HG02642 (cell line): ENCODE data around the gene RSAD2.
"Not testable (repeated sequence)": the region's sequence is repeated elsewhere in the genome, so short reads cannot be mapped to it uniquely, and the experiment has no call there.

Source experiments
- ATAC-seq: cut with Tn5 transposase; IDR thresholded peaks from one replicate; pipeline ENCODE4 v1.9.1; 2021; ENCODE audit warnings: mild to moderate bottlenecking; ENCODE audit not compliant: unreplicated experiment, poor library complexity

The RSAD2 gene

DNA sequence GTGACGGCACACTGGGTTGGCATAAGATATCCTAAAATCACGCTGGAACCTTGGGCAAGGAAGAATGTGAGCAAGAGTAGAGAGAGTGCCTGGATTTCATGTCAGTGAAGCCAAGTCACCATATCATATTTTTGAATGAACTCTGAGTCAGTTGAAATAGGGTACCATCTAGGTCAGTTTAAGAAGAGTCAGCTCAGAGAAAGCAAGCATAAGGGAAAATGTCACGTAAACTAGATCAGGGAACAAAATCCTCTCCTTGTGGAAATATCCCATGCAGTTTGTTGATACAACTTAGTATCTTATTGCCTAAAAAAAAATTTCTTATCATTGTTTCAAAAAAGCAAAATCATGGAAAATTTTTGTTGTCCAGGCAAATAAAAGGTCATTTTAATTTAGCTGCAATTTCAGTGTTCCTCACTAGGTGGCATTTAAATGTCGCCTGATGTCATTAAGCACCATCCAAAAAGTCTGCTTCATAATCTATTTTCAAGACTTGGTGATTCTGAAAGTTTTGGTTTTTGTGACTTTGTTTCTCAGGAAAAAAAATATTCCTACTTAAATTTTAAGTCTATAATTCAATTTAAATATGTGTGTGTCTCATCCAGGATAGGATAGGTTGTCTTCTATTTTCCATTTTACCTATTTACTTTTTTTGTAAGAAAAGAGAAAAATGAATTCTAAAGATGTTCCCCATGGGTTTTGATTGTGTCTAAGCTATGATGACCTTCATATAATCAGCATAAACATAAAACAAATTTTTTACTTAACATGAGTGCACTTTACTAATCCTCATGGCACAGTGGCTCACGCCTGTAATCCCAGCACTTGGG lies 19.6 kb downstream of the RSAD2 start:
- no peak for ATAC-seq

GRCh38 chr2:6902581-6902980 lies 25.0 kb downstream of the RSAD2 start:
- ATAC-seq, result not testable (repeated sequence)

- ATAC-seq, result no peak
Measured at GRCh38 chr2:6905668-6906067, 28.1 kb downstream of the RSAD2 start.

DNA sequence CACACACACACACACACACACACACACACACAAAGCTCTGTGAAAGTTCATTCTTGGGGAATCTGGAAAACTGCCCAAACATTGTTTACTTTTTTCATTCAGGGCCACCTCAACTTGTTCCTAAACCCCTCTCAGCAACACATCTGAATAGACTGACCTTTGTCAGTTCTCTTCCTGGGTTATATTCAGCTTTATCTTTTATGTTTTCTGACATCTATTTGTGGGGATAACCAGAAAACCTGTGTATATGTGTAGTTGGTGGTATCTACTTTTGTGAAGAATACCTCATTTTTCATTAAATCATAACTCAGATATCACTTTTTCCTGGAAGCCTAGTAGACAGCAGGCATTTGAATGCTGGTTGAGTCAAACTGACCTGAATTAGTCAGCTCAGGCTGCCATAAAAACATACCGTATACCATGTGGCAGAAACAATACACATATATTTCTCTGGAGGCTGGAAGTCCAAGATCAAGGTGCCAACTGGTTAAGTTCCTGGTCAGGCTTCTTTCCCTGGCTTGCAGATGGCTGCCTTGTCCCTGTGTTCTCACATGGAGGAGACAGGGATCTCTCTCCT lies 28.7 kb downstream of the RSAD2 start:
- no peak for ATAC-seq

DNA sequence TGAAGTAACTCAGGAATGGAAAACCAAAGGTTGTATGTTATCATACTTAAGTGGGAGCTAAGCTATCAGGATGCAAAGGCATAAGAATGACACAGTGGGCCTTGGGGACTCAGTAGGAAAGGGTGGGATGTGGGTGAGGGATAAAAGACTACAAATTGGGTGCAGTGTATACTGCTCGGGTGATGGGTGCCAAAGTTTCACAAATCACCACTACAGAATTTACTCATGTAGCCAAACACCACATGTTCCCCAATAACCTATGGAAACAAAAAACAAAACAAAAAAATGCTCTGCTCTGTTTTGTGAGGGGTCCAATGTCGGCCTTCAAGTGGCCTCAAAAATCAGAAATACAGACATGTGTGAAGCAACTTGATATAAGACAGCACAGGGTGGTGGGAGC lies 30.7 kb downstream of the RSAD2 start:
- no peak for ATAC-seq

DNA sequence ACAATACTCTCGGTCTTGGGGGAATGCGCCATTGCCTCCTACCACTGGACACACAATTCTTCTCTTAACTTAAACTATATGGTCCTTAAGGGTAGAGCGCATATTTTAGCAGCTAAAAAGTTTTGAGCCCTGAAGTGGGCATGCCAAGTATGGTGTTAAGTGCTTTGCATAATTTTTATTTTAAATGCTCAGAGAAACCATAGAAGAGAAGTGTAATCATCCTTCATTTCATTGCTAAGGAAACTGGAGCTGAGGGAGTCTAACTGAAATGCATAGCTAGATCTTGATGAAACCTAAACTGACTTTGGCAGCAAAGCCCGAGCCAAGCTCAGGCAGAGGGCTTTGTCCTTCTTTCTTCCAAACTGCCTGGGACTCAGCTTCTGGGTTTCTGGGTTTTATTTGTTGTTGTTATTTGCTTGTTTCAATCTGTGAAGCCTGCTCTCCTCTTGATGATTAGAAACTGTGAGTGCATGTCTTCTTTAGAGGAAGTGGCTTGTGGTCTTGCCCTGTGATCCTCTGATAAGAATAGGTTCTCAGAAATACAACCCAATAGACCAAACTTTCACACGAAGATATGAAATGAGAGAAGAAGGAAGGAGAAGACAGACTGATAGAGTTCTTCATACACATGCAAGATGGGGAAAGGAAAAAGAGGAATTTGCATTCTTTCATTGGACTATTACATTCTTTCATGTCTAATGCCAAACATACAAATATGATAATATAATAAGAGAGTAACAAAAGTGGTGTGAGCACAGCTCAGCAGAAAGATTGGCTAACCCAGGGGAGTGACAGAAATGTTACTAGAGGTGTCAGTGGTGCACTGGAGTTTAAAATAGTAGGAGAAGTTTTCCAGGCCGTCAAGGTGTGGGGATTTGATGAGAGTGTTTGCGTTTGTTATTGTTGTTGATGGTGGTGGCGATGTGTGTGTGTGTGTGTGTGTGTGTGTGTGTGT lies 32.1 kb downstream of the RSAD2 start:
- ATAC-seq, result peak; percentile 98

GRCh38 chr2:6911721-6912120 lies 34.1 kb downstream of the RSAD2 start:
- ATAC-seq, result no peak

DNA sequence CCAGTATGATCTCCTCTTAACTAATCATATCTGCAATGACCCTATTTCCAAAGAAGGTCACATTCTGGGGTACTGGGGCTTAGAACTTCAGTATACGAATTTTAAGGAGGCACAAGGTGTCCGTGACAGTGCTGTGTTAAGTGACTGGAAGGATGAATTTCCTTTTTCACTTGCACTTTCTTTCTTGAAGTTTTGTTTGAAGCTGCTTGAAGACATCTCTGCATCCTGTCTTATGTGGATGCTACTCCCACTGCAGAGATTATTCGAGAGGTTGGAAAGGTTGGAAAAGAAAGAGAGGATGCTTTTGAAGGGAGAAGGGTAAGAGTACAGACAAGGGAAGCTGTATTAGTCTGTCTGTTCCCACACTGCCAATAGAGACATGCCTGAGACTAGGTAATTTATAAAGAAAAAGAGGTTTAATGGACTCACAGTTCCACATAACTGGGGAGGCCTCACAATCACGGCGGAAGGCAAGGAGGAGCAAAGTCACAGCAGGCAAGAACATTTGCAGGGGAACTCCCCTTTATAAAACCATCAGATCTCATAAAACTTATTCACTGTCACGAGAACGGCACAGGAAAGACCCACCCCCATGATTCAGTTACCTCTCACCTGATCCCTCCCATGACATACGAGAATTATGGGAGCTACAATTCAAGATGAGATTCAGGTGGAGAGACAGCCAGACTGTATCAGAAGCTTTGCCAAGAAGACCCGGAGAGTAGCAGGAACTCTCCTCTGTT lies 36.0 kb downstream of the RSAD2 start:
- no peak for ATAC-seq

GRCh38 chr2:6914828-6915227 lies 37.3 kb downstream of the RSAD2 start:
- no peak for ATAC-seq

DNA sequence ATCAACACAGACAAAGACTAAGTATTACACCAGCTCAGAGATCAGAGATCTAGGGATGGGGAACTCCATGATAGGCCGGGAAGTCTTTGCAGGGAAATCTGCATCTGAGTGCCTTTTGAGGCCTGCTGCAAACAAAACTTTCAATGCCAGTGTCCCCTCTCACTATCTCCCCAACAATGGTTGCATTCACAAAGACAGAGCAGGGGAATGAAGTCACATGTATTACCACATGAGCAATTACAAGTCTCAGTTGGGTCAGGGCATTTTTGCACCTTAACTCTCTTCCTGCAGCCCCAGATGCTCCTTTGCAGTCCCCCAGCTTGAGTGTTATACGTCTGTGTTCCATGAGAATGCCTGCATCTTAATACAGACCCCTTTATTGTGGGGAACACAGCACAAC lies 37.8 kb downstream of the RSAD2 start:
- ATAC-seq, result no peak

GRCh38 chr2:6916224-6916623 lies 38.6 kb downstream of the RSAD2 start:
- no peak for ATAC-seq

- no peak for ATAC-seq
Measured at GRCh38 chr2:6916736-6917070, 39.1 kb downstream of the RSAD2 start.

DNA sequence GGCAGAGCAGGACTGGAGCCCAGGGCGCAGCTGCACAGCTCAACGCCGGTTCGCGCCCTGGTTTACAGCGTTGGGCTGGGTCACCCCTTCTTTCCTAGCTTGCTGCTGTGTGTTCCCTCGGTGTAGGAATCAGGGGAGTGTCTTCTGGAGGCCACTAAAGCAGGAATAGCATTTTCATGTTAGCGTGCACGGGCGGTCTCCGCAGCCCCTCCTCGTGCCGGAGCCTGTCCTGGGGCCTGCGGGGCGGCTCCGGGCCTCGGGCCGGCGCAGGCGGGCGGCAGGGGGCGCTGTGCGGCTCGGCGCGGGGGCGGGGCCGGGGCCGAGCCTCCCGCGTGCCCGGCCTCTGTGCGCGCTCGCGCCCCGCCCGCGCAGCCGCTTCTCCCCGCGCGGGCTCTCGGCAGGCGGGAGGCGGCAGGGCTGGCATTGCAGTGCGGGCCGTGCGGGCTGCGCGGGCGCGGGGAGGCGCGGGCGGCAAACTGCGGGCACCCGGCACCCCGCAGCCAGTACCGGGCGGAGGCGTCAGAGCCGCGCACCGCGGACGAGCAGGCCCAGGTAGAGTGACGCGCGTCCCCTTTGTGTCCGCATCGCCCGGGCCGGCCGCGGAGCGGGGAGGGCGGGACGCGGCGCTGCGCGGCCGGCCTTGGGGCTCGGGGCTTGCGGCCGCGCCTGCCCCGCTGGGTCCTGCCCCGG lies 39.6 kb downstream of the RSAD2 start, which contains the start of gene RNF144A:
TSS of gene RNF144A (plus strand) at position 342 of the 690 bp plus-strand sequence. CDS start 79,515 bp downstream, outside the sequence.
- ATAC-seq, result peak; percentile 87

GRCh38 chr2:6917761-6918421 lies 40.3 kb downstream of the RSAD2 start:
- ATAC-seq, result peak; percentile 34

GRCh38 chr2:6919901-6920742 lies 42.5 kb downstream of the RSAD2 start:
- no peak for ATAC-seq

- ATAC-seq, result no peak
Measured at GRCh38 chr2:6920743-6921064, 43.1 kb downstream of the RSAD2 start.

- no peak for ATAC-seq
Measured at GRCh38 chr2:6921321-6921922, 43.8 kb downstream of the RSAD2 start.

DNA sequence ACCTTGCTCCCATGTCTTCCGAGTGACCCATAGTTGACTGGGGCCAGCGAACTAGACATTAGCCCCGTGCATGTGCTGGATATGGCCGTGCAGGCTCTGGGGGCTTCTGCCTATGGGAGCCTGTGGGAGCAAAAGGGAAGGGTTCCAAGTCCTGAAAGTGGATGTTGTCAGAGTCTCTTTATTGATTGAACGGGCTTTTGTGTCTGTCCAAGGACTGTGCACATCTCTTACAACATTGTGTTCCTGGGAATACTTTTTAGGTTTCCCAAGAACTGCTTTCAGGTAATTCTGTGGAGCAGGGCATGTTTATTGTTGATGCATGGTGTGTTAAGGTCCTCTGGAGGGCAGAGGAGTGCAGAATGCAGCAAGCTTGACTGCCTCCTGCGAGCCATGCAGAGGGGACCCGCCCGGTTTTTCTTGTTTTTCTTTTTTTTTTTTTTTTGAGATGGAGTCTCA lies 44.7 kb downstream of the RSAD2 start:
- no peak for ATAC-seq
